K562 (cell line): ENCODE measurements around the gene ARHGEF6. TPM values are rescaled to one million over a fixed set of nuclear protein-coding genes. Genes with fewer than 3 reads are reported as not detected.

ENCODE experiments used
- ATAC-seq: fragments of 200-7000 bp; cut with Tn5 transposase; 3 replicates; pipeline ENCODE4 v1.9.1; 2020; ENCODE audit warnings: moderate library complexity
- BruUV-seq: library from RNA; stranded (reverse); fragments of 400-500 nt; replicated peaks from 2 replicates; lab custom pipeline; 2021; lab: Mats Ljungman, UMichigan
- CTCF ChIA-PET: fragments of 300-600 bp; formaldehyde crosslinking; extraction: SDS; loops from one replicate; lab custom pipeline; 2021; ENCODE audit warnings: low intra/inter-chr PET ratio; lab: Yijun Ruan, JAX
- POLR2A ChIA-PET: fragments of 300-600, 350-650 bp; sonication (Branson Sonifier 250); formaldehyde crosslinking; extraction: SDS; loops from one replicate; lab custom pipeline; 2021; ENCODE audit warnings: antibody characterized with exemption, inconsistent platforms; lab: Yijun Ruan, JAX
- DNase-seq, 4 experiments: peaks; one replicate each; pipeline versions ENCODE4 v3.0.0 to v3.0.0-alpha.2; 2011 to 2018; ENCODE audit warnings: low spot score in 3 of 4, mixed read lengths in 3 of 4; ENCODE audit errors: extremely low read depth in 1 of 4
- FAIRE-seq: peaks from 2 replicates; lab custom pipeline; 2011; peaks lifted over from hg19 to GRCh38; lab: Jason Lieb, UNC
- H2AFZ ChIP-seq: 2 replicates; pipeline ENCODE4 v1.6.0; 2011; ENCODE audit warnings: low read depth, low read length, control low read depth, inconsistent platforms
- H3K27ac ChIP-seq: fragments of 200-600 bp; 3 replicates; pipeline ENCODE4 v1.8.0; 2011; ENCODE audit warnings: low read depth, mild to moderate bottlenecking, control low read depth, inconsistent platforms, low read length, moderate library complexity, mixed read lengths; ENCODE audit errors: extremely low read depth
- H3K27me3 ChIP-seq, 2 experiments: fragments of 300-600 bp in 1 of 2; 2 replicates in 1 of 2; 3 replicates in 1 of 2; pipeline versions ENCODE4 v1.6.0 to v1.8.0; 2011; ENCODE audit warnings: inconsistent platforms in 2 of 2, low read length in 2 of 2, mild to moderate bottlenecking in 1 of 2, mixed read lengths in 1 of 2, moderate library complexity in 1 of 2; ENCODE audit not compliant: control insufficient read depth in 2 of 2, insufficient read depth in 2 of 2
- H3K36me3 ChIP-seq: fragments of 300-600 bp; 3 replicates; pipeline ENCODE4 v1.8.0; 2011; ENCODE audit warnings: mild to moderate bottlenecking, low read length, inconsistent platforms; ENCODE audit not compliant: control insufficient read depth, insufficient read depth
- H3K4me1 ChIP-seq, 2 experiments: fragments of 200-600 bp in 1 of 2; replicated peaks in 1 of 2; 2 replicates in 1 of 2; 3 replicates in 1 of 2; pipeline versions ENCODE4 v1.5.1 to v1.8.0; 2011; ENCODE audit warnings: inconsistent platforms in 2 of 2, low read length in 2 of 2, mild to moderate bottlenecking in 1 of 2, mixed read lengths in 1 of 2, moderate library complexity in 1 of 2; ENCODE audit not compliant: control insufficient read depth in 2 of 2, insufficient read depth in 2 of 2
- H3K4me2 ChIP-seq: 2 replicates; pipeline ENCODE4 v1.6.1; 2011; ENCODE audit warnings: low read length, control low read depth, inconsistent platforms, mixed read lengths; ENCODE audit not compliant: insufficient read depth
- H3K4me3 ChIP-seq: fragments of 200-600 bp; sonication (generic), shearing (Covaris generic); 2 replicates; pipeline ENCODE4 v1.5.1; 2016; ENCODE audit warnings: control low read depth, inconsistent platforms
- H3K79me2 ChIP-seq: fragments of 200-600 bp; 3 replicates; pipeline ENCODE4 v1.8.0; 2011; ENCODE audit warnings: low read length, inconsistent platforms; ENCODE audit not compliant: control insufficient read depth, insufficient read depth
- H3K9ac ChIP-seq, 2 experiments: 2 replicates each; pipeline versions ENCODE4 v1.6.0 to v1.6.1; 2011; ENCODE audit warnings: low read depth in 2 of 2, low read length in 2 of 2, control low read depth in 1 of 2, inconsistent platforms in 1 of 2, mild to moderate bottlenecking in 1 of 2, mixed read lengths in 1 of 2; ENCODE audit not compliant: insufficient read depth in 1 of 2
- H3K9me1 ChIP-seq: one replicate; pipeline ENCODE4 v1.6.0; 2011; ENCODE audit warnings: inconsistent platforms, mild to moderate bottlenecking, low read length, moderate library complexity; ENCODE audit not compliant: control insufficient read depth, insufficient read depth
- H3K9me3 ChIP-seq: replicated peaks from 2 replicates; pipeline ENCODE4 v1.5.1; 2011; ENCODE audit warnings: low read depth, low read length, inconsistent platforms; ENCODE audit not compliant: control insufficient read depth, insufficient read depth
- H4K20me1 ChIP-seq: replicated peaks from 2 replicates; pipeline ENCODE4 v1.6.1; 2011; ENCODE audit warnings: low read length, inconsistent platforms, mixed read lengths; ENCODE audit not compliant: control insufficient read depth, insufficient read depth
- CHD1 ChIP-seq: fragments of 200-600 bp; sonication (generic); IDR thresholded peaks from one replicate; pipeline ENCODE4 v1.6.1; 2012; ENCODE audit warnings: mild to moderate bottlenecking, moderate library complexity, low read length, inconsistent platforms
- EGR1 ChIP-seq: fragments of 450-650 bp; conservative IDR thresholded peaks from 2 replicates; pipeline ENCODE4 v1.6.1; 2017; ENCODE audit warnings: mild to moderate bottlenecking
- EP400 ChIP-seq: fragments of 450-650 bp; IDR thresholded peaks from 2 replicates; pipeline ENCODE4 v1.6.1; 2017; ENCODE audit warnings: antibody characterized with exemption, mild to moderate bottlenecking, moderate library complexity
- FOXM1 ChIP-seq, 2 experiments: fragments of 450-650 bp in 1 of 2; sonication (generic) in 1 of 2; formaldehyde crosslinking in 1 of 2; IDR thresholded peaks; 2 replicates each; pipeline versions ENCODE4 v1.6.1 to v1.9.0; 2017 to 2022; ENCODE audit warnings: low read depth in 2 of 2, mild to moderate bottlenecking in 2 of 2, missing genetic modification reagents in 1 of 2, moderate library complexity in 1 of 2
- GTF2A2 ChIP-seq: IDR thresholded peaks from 2 replicates; pipeline ENCODE4 v1.6.1; 2016; ENCODE audit warnings: mild to moderate bottlenecking, missing genetic modification characterization, missing compliant biosample characterization
- HEY1 ChIP-seq: fragments of 250-450 bp; sonication (Bioruptor Pico); IDR thresholded peaks from 2 replicates; pipeline ENCODE4 v1.5.0; 2020; ENCODE audit warnings: mild to moderate bottlenecking, moderate library complexity, borderline replicate concordance
- IFI16 ChIP-seq: fragments of 250-450 bp; sonication (Bioruptor Pico); IDR thresholded peaks from 2 replicates; pipeline ENCODE4 v2.1.2; 2022; ENCODE audit warnings: mild to moderate bottlenecking, inconsistent platforms
- MTA1 ChIP-seq: fragments of 450-650 bp; IDR thresholded peaks from 2 replicates; pipeline ENCODE4 v1.6.1; 2017; ENCODE audit warnings: borderline replicate concordance
- MTA3 ChIP-seq: fragments of 450-650 bp; formaldehyde crosslinking; IDR thresholded peaks from 2 replicates; pipeline ENCODE4 v1.6.1; 2017; ENCODE audit warnings: mild to moderate bottlenecking, borderline replicate concordance
- NR4A1 ChIP-seq, 2 experiments: fragments of 250-450 bp in 1 of 2; fragments of 450-650 bp in 1 of 2; sonication (Bioruptor Pico) in 1 of 2; IDR thresholded peaks; 2 replicates each; pipeline versions ENCODE4 v1.4.0 to v1.6.1; 2016 to 2020; ENCODE audit warnings: mild to moderate bottlenecking in 2 of 2, missing compliant biosample characterization in 1 of 2, missing genetic modification characterization in 1 of 2, moderate library complexity in 1 of 2
- POLR2AphosphoS2 ChIP-seq: IDR thresholded peaks from 2 replicates; pipeline ENCODE4 v1.6.1; 2012; ENCODE audit warnings: low read length, improper control_type of control experiment
- POLR3A ChIP-seq: IDR thresholded peaks from 2 replicates; pipeline ENCODE4 v1.6.1; 2011; ENCODE audit warnings: borderline replicate concordance, mild to moderate bottlenecking, moderate library complexity; ENCODE audit not compliant: insufficient read length, insufficient read depth; ENCODE audit errors: extremely low read depth
- RB1 ChIP-seq: fragments of 450-650 bp; IDR thresholded peaks from 2 replicates; pipeline ENCODE4 v1.6.1; 2017; ENCODE audit warnings: low read depth, mild to moderate bottlenecking
- U2AF2 ChIP-seq: fragments of 200-400 bp; formaldehyde crosslinking; optimal IDR thresholded peaks from 2 replicates; pipeline ENCODE3; 2017; ENCODE audit warnings: low read depth, mild to moderate bottlenecking, low read length
- ZNF274 ChIP-seq: IDR thresholded peaks from 2 replicates; pipeline ENCODE4 v1.6.1; 2011; ENCODE audit warnings: low read depth, mild to moderate bottlenecking, low read length, moderate library complexity, borderline replicate concordance
- ZNF589 ChIP-seq: fragments of 200-800 bp; sonication (Bioruptor generic); IDR thresholded peaks from 2 replicates; pipeline ENCODE4 v1.6.1; 2016; ENCODE audit warnings: low read depth, missing genetic modification characterization, missing compliant biosample characterization
- WGBS: fragments of 100-300 bp; shearing (Covaris generic); methylation state at CpG from one replicate; pipeline ENCODE4 v1.1.6; 2016; ENCODE audit warnings: low coverage, mixed read lengths; ENCODE audit not compliant: insufficient coverage; ENCODE audit errors: missing lambda C conversion rate; 5-methylcytosine and 5-hydroxymethylcytosine counted together
- in situ Hi-C: fragments of 300-500 bp; cut with MboI; formaldehyde crosslinking; loops from 4 replicates; pipeline ENCODE4 v1.15.0; 2018; ENCODE audit warnings: inconsistent platforms, mixed read lengths
- intact Hi-C: fragments of 100-400 bp; cut with micrococcal nuclease; formaldehyde crosslinking; loops from 2 replicates; pipeline ENCODE4 v1.14.2; 2022
- polyA plus RNA-seq, 8 experiments: library from polyadenylated mRNA; depleted of rRNA in 4 of 8; stranded (reverse) in 5 of 8; unstranded in 3 of 8; fragments of >200 nt; fragmentation: Nextera tagmentation in 2 of 8; fragmentation: Illumina TruSeq in 1 of 8; extraction: Ambion mirVana in 2 of 8; extraction: Trizol in 1 of 8; gene quantifications; 2 replicates each; pipeline versions ENCODE4 v1.2.1 to v1.2.3, GENCODE V29; 2011 to 2014; ENCODE audit warnings: inconsistent platforms in 1 of 8, missing spikeins in 1 of 8
- total RNA-seq, 7 experiments: library from RNA; depleted of rRNA in 6 of 7; stranded (reverse); fragments of >200 nt in 6 of 7; fragmentation: Illumina TruSeq in 2 of 7; extraction: Trizol in 2 of 7; gene quantifications; 2 replicates each; pipeline versions ENCODE4 v1.2.1 to v1.2.3, GENCODE V29; 2011 to 2021; ENCODE audit warnings: low replicate concordance in 1 of 7
- TF ChIP-seq, protein P1 (sequence below): fragments of 250-450 bp; sonication (Bioruptor Pico); IDR thresholded peaks from 2 replicates; pipeline ENCODE4 v1.5.0; 2021; ENCODE audit warnings: mild to moderate bottlenecking, borderline replicate concordance
- TF ChIP-seq, protein P2 (sequence below), 2 experiments: IDR thresholded peaks; 2 replicates each; pipeline ENCODE4 v1.6.1; 2012; ENCODE audit warnings: improper control_type of control experiment in 2 of 2, low read depth in 2 of 2, low read length in 2 of 2, borderline replicate concordance in 1 of 2

Gene ARHGEF6
- total and polyA plus RNA-seq, 9 of the 15 experiments (the other 6 are each of a cell fraction or from before 2014, with no cell fraction given), result 2.9 to 22.1 (median 13.3) TPM

DNA sequence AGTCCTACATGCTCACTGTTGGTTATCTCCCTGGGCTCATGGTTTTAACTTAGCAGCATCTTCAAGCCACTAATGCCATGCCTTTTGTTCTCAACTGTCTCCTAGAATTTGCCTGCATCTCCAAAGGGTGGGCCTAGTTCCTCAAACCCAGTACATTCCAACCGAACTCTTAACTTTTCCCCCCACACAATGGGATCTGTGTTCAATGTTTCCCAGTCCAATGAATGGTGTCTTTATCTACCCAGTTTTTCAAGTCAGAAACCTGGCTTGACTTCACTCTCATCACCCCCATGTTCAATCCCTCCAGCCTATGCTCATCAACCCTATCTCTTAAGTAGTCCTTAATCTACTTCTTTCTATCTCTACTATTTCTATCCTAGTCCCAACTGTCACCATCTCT lies 119.8 kb downstream of the ARHGEF6 start (continued):
- TF ChIP-seq CHD1, result no peak
- no peak for TF ChIP-seq RB1
- no peak for TF ChIP-seq POLR3A

DNA sequence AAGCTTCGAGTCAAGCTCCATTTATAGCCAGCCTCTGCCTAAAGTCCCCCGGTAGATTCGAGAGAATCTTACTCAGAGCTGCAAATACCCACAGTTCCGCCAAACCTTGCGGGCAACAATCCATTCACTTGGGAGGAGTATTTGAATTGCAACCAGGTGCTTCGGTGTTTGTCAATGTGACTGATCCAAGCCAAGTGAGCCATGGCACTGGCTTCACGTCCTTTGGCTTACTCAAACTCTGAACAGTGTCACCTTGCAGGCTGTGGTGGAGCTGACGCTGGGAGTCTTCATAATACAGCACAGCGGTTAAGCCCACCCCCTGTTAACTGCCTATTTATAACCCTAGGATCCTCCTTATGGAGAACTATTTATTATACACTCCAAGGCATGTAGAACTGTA lies 121.6 kb downstream of the ARHGEF6 start:
- Histone ChIP-seq H3K9me1 (no peaks in the 10 kb centered on the region), H3K27me3 (peaks cover 9 to 20% of the 10 kb centered on the region in 2 experiments; a peak in 3 of 5 replicates), H3K79me2 (no peaks in the 10 kb centered on the region), H3K9me3 (no peaks in the 10 kb centered on the region), H3K9ac (no peak overlapping the region), H2AFZ (no peak overlapping the region), H3K36me3 (no peaks in the 10 kb centered on the region), H3K4me2 (no peak overlapping the region), H3K4me3 (no peak overlapping the region), H4K20me1 (no peaks in the 10 kb centered on the region), H3K27ac (no peak overlapping the region), H3K4me1 (no peaks in the 10 kb centered on the region)
- ChIA-PET CTCF (no interaction called here), POLR2A (interaction anchor here (0.8 kb wide), 1 partner anchor 57 kb away, joined by 3 read pairs; no protein-coding TSS in a partner anchor)
- in situ Hi-C loops, result no loop called here
- no peak for ATAC-seq
- BruUV-seq, result no TSS peak
- intact Hi-C loops, result no loop called here
- FAIRE-seq, result no peak
- under 1% methylated on average over 9 of the region's 9 CpGs for WGBS
- no peak for DNase-seq
- no peak for TF ChIP-seq U2AF2
- TF ChIP-seq MTA3, result no peak
- TF ChIP-seq EP400, result no peak
- no peak for TF ChIP-seq EGR1
- TF ChIP-seq NR4A1 (CRISPR knock-in tag; IDR thresholded peaks at IDR 0.05), result no peak
- TF ChIP-seq NR4A1 (tag; IDR thresholded peaks at IDR 0.05), result no peak
- TF ChIP-seq, protein P1, sequence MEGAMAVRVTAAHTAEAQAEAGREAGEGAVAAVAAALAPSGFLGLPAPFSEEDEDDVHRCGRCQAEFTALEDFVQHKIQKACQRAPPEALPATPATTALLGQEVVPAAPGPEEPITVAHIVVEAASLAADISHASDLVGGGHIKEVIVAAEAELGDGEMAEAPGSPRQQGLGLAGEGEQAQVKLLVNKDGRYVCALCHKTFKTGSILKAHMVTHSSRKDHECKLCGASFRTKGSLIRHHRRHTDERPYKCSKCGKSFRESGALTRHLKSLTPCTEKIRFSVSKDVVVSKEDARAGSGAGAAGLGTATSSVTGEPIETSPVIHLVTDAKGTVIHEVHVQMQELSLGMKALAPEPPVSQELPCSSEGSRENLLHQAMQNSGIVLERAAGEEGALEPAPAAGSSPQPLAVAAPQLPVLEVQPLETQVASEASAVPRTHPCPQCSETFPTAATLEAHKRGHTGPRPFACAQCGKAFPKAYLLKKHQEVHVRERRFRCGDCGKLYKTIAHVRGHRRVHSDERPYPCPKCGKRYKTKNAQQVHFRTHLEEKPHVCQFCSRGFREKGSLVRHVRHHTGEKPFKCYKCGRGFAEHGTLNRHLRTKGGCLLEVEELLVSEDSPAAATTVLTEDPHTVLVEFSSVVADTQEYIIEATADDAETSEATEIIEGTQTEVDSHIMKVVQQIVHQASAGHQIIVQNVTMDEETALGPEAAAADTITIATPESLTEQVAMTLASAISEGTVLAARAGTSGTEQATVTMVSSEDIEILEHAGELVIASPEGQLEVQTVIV (CRISPR knock-in tag), result no peak
- no peak for TF ChIP-seq ZNF589
- no peak for TF ChIP-seq GTF2A2 (tag)
- TF ChIP-seq HEY1 (CRISPR knock-in tag), result no peak
- no peak for TF ChIP-seq ZNF274
- no peak for TF ChIP-seq IFI16 (CRISPR knock-in tag)
- TF ChIP-seq MTA1, result no peak
- TF ChIP-seq FOXM1 (IDR thresholded peaks at IDR 0.05; ENCODE audit: low read depth), result no peak
- TF ChIP-seq FOXM1 (CRISPR knock-in tag; IDR thresholded peaks at IDR 0.05; ENCODE audit: low read depth), result no peak
- TF ChIP-seq, protein P2, sequence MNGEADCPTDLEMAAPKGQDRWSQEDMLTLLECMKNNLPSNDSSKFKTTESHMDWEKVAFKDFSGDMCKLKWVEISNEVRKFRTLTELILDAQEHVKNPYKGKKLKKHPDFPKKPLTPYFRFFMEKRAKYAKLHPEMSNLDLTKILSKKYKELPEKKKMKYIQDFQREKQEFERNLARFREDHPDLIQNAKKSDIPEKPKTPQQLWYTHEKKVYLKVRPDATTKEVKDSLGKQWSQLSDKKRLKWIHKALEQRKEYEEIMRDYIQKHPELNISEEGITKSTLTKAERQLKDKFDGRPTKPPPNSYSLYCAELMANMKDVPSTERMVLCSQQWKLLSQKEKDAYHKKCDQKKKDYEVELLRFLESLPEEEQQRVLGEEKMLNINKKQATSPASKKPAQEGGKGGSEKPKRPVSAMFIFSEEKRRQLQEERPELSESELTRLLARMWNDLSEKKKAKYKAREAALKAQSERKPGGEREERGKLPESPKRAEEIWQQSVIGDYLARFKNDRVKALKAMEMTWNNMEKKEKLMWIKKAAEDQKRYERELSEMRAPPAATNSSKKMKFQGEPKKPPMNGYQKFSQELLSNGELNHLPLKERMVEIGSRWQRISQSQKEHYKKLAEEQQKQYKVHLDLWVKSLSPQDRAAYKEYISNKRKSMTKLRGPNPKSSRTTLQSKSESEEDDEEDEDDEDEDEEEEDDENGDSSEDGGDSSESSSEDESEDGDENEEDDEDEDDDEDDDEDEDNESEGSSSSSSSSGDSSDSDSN (IDR thresholded peaks at IDR 0.05; ENCODE audit: borderline replicate concordance in 1 of 2, low read depth in 2 of 2, low read length in 2 of 2), result no peak
- TF ChIP-seq POLR2AphosphoS2, result no peak
